T1000 (cell line): ENCODE measurements around the gene SETDB2.

Experiments used
- DNase-seq: peaks from one replicate; lab custom pipeline; 2025; ENCODE audit warnings: mixed read lengths; lab: John Stamatoyannopoulos, UW

SETDB2 gene

DNA sequence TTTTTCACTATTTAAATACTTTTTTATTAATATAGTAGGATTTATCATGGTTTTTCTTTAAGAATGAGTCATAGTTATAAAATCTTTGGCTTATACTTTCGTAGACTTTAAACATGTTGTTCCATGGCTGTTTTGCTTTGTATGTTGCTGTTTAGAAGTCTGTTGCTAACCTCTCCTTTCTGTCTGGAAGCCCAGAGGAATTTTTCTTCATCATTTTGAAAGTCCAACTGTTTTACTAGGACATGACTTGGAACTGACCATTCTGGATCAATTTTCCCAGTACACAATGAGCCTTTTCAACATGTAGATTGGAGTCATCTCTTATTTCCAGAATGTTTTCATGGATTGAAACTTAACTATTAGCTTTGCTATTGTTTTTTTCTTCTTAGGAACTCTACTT, 8.1 kb upstream of the SETDB2 start:
- DNase-seq, result no peak

DNA sequence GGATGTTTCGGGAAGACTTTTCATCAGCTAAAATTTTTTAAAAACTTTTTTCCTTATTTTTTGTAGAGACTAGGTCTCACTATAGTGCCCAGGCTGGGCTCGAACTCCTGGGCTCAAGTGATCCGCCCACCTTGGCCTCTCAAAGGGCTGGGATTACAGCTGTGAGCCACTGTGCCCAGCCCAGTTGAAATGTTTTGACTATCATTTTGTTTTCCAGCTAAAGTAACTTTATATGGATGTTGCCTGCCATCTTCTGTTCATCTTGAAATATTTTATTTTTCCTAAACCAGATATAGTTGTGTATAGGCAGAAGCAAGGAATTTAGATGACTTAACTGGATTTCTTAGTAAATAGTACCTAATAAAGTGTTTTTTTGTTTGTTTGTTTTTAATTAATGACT, 7.2 kb upstream of the SETDB2 start:
- no peak for DNase-seq

DNA sequence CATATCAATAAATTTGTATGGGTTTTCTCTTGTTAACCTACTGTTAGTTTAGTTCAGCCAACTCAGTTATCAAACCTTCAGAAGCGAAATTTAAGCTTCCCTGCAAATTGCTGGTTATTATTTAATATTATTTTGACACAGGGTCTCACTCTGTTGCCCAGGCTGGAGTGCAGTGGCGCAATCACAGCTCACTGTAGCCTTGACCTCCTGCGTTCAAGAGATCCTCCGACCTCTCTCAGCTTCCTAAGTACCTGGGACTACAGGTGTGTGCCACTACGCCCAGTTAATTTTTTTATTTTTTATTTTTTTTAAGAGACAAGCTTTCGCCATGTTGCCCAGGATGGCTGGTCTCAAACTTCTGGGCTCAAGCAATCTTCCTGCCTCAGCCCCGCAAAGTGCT, 6.4 kb upstream of the SETDB2 start:
- no peak for DNase-seq

DNA sequence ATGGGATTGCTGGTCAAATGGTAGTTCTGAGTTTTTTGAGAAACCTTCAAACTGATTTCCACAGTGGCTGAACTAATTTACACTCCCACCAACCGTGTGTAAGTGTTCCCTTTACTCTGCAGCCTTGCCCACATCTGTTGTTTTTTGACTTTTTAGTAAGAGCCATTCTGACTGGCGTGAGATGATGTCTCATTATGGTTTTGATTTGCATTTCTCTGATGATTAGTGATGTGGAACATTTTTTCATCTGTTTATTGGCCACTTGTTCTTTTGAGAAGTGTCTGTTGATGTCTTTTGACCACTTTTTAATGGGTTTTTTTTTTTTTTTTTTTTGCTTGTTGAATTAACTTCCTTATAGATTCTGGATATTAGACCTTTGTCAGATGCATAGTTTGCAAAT, 4.5 kb upstream of the SETDB2 start:
- DNase-seq, result no peak

DNA sequence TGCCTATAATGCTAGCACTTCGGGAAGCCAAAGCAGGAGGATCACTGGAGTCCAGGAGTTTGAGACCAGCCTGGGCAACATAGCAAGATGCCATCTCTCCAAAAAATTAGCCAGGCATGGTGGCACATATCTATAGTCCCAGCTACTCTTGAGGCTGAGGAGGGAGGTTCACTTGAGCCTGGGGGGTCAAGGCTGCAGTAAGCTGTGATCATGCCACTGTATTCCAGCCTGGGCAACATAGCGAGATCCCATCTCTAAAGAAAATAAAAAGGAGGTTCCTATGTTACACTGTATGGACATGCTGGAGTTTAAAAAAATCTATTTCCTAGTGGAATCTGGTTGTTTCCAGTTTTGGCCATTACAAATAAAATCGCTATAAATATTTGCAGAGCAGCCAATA, 2.8 kb upstream of the SETDB2 start:
- no peak for DNase-seq

DNA sequence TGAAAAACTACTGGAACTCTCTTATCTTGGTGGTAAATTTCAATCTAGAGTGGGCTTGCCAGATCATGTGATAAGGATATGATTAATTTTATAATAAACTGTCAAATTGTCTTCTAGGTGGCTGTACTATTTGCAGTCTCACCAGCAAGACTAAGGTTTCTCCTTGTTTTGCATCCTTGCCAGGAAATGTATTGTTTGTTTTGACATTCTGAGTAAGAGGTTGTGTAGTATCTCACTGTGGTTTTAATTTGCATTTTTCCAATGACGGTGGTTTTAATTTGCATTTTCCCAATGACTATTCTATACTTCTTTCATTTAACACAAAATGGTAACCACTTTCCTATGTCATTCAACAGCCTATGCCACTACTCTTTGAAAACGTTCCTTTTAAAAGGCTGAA, 2.2 kb upstream of the SETDB2 start:
- no peak for DNase-seq

DNA sequence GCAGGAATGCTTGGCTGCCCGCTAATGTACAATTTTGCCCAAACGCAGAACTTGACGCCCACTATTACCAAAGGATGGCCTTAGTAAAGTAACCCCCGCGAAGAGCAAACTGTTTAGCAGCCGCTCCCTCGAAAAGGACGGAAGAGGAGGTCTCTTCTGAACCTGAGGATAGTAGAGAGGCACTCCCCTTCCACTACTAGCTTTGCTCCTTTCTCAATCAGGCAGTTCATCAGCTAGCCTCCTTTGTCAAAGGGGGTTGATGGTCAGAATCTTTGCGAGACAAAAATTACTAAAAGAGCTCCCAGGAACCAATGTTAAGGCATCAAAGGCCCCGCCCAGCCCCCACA, 744 bp upstream of the SETDB2 start:
- no peak for DNase-seq

DNA sequence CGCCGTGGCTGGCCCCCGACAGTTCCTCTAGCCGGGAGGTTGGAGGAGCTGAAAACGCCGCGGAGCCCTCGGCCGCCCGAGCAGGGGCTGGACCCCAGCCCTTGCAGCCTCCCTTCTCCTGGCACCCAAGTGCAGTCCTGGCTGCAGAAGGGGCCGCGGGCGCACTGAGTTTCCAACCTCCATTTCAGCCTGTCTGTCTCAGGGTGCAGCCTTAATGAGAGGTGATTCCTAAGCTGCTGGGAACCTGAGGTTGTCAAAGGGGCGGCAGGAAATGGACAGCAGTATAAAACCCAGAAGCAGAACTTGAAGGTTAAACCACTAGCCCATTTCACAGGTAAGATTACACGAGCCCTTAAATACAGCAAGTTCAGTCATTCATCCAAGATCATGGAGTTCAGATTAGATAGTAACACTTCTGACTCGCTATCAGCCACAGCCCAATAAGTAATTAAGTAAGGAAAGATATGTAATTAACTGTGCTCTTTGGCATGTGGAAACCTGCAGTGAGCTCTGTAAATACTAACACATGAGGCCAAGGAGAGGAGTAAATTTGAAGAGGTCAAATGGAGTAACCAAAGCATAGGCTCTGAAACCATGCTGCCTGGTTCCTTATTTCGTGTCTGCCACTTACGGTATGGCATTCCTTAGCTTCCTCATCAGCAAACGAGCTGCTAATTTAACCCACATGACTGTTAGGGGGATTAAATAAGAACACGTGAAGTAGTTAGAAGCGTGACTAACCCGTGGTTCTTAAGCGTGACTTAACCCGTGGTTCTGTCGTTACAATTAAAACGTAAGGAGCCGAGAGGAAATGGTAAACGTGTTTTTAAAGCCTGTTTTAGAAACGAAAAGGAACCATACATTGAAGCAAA, 686 bp downstream of the SETDB2 start:
- no peak for DNase-seq

DNA sequence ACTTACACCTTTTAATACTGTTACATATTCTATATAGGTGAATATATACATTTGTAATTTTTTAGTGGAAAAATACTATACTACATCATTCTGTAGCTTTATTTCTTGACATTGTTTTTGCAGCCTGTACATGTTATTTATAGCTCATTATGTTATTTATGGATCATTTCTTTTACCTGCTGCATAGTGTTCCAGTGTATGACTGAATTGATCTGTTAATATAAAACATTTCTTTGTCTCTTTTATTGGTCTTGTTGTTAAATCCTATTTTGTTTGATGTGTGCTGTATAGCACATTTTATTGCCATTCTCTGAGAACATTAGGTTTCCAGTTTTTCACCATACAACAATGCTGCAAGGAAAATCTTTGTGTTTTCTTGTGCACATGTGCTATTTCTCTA, 2.4 kb downstream of the SETDB2 start:
- no peak for DNase-seq

DNA sequence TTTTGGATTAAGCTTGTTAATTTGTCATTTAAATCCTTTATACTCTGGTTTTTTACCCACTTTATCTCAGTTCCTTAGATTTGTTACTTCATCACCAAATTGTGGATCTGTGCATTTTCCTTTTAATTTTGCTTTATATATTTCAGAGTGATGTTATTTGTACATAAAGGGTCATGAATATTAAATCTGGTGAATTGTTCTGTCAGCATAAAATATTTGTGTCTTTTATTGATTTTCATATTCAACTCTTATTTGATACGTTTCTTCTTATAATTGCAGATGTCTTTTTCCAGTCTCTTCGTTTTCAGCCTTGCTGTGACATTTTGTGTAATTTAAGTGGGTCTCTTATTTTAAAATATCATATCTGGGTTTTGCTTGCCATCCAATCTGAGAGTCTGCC, 4.7 kb downstream of the SETDB2 start:
- DNase-seq, result no peak

DNA sequence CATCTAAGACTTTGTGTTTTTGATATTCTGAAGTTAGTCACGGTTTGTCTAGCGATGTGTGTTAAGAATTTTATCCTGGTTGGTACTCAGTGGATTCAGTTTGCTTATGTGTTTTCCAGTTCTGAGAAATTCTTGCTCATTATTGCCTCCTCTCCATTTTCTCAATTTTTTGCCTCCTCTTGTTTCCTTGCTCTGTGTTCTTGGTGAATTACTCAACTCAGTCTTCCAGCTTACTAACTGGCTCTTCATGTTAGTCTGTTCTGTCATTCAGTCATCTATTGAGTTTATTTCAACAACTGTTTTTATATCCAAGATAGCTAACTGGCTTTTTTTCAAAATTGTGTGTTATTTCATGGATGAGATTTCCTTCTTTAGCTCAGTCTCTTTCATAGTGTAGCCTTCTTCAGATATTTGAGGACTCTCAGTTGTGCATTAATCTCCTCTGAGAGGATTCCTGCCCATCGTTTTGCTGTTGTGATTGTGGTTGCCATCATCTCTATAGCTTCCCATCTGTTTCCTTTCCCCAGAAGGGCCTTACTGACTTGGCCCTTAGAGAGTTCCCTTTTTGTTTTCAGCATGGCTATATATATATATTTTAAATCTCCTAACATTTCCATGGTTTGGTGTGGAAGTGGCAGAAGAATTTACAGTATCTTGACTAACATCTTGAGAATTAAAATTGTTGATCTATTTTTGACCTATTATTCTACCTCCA, 6.2 kb downstream of the SETDB2 start:
- no peak for DNase-seq

DNA sequence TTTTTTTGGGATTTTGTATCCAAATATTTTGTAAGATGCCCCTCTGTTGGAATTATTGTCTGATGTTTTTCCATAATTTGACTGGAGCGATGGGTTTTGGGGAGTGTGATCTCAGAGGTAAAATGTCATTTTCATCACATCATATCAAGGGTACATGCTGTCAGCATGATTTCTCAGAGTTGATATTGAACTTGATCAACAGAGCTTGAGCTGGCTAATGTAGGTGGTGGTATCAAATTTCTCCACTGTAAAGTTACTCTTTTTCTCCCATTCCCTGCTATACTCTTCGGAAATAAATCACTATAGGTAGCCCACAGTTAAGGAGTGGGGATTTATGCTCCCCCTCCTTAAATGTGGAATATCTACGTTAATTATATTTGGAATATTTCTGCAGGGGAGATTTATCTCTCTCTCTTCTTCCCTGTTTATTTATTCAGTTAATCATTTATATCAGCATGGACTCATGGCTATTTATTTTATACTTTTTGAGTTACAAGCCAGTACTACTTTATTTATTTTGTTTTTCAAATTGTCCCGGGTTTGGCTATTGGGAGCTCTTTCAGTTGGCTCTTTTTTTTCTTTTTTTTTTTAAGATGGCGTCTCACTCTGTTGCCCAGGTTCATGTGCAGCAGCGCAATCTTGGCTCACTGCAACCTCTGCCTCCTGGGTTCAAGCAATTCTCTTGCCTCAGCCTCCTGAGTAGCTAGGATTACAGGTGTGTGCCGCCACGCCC, 8.8 kb downstream of the SETDB2 start:
- DNase-seq, result no peak

DNA sequence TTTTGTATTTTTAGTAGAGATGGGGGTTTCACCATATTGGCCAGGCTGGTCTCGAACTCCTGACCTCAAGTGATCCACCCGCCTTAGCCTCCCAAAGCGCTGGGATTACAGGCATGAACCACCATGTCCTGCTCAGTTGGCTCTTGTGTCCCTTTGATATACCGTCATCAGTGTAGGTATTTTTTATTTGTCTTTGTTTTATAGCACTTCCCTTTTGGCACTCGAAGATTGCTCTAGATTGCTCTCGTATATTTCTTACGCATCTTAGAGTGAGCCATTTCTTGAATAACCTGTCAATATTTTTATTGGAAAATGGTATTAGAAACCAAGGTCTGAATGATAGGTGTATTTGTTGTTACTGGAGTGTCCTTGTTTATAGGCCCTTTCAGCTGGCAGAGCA, 9.4 kb downstream of the SETDB2 start:
- no peak for DNase-seq

DNA sequence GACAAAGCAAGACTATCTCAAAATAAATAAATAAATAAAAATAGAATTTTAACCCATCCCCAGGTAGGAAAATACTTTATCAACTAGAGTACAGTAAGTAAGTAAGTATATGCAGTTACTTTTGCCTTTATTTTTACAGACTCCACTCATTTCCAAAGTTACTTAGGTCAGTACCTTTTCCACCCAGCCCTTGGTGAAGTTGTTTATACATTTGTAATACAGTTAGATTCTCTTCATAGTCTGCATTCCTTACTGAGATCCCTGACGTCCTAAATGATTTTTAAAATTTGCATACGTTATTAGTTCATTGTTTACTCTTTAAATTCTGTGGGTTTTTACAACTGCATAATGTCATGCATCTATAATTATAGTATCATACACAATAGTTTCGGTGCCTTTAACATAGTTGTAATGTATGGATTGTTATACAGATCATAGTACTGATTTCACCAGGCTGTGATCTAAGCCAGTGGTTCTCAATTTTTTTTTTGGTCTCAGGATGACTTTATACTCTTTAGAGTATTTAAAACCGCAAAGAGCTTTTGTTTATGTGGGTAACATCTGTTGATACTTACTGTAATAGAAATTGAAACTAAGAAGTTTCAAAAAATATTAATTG, 10.4 kb downstream of the SETDB2 start:
- DNase-seq, result no peak

DNA sequence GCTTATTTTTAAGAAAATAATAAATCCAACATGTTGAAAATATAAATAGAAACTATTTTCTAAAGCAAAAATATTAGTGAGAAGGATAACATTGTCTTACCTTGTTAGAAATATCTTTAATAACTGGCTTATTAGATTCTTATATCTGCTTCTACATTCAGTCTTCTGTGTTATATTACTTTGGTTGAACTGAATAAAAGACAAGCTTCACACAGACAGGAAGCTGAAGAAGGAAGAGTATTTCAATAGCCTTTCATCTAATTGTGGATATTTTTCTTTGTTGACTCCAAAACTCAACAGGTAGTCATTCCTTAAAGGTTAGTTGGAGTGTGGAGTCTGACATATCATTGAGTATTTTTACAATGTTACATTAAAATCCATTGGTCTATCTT, 10.9 kb downstream of the SETDB2 start:
- no peak for DNase-seq

DNA sequence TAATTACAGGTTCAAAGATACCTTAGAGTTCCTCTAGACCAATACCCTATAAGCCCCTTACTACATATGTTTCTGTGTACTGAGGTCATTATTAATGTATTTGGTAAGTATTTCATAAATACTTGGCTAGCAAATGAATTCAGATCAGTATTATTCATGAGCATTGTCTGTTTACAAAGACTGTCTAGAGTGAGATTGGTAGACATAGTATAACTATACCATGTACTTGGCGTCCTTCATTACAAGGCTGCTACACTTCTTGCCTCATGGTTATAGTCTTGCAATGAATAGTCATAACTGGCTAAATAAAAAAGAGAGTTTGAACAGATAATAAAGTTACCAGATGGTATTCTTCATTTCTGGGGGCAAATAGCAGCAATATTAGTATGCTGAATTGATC, 12.1 kb downstream of the SETDB2 start:
- no peak for DNase-seq

DNA sequence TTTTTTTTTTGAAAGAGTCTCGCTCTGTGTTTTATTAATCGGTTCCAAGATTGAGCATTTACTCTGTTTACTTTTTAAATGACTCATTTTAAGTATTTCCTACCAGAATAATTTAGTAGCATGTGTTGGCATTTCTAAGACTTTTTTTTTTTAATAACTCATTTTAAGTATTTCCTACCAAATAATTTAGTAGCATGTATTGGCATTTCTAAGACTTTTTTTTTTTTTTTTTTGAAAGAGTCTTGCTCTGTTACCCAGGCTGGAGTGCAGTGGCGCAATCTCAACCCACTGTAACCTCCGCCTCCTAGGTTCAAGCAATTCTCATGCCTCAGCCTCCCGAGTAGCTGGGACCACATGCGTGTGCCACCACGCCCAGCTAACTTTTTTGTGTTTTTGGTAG, 13.1 kb downstream of the SETDB2 start:
- no peak for DNase-seq

DNA sequence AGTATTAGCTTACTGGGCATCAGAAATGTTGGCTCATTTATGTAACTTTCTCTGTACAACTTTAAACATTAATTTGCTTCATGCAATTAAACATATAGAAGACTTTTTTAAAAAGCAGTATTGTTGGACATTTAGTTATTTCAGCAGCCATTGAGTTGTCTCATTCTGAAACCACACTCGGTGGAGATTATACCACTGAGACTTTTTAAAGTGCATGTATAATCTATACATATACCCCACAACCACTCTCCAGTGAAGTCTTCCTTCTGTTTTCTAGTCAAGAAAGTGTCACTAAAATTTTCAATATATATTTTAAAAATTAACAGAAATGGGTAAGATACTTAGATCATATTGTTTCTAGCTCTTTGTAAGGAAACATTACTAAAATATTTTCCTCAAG, 15.5 kb downstream of the SETDB2 start:
- no peak for DNase-seq

DNA sequence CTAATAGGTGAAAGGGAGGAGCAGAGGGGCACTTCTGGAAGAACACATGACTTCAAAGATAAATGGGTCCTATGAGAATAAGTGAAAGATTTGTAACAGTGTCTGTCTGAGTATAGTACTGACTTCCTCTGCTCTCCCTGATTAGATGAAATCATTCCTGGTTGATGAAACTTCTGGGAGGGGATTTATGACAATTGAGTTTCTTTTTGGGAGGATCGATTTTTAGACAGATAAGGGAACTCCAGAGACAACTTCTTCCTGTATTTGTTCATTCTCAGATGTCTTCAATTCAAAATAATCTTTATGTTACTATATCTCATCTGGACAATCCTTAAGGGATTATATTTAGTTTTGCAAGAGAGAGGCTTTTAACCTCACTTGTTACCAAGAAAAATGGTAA, 20.0 kb downstream of the SETDB2 start:
- no peak for DNase-seq

DNA sequence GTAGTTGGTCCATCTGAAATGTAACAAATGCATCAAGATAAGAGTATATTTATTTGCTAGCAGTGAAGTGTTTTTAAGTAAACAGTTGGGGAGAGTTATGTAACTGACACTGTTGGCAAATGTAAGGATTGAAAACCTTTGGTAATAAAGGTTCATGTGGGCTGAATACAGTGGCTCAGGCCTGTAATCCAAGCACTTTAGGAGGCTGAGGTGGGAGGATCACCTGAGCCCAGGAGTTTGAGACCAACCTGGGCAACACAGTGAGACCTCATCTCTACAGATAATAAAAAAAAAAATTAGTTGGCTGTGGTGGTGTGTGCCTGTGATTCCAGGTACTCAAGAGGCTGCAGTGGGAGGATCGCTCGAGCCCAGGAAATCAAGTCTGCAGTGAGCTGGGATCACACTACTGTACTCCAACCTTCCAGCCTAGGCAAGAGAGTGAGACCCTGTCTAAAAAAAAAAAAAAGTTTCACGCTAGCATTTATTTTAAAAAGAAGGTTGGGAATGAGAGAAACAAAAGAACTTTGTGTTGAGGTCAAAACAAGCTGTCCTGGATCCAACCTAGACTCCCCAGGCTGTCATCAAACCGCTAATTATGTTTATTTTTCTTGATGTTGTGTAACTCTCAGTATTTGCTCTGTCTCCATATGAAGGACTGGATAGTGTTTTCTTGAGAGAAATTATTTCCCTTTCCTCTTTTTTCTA, 20.7 kb downstream of the SETDB2 start:
- DNase-seq, result no peak

DNA sequence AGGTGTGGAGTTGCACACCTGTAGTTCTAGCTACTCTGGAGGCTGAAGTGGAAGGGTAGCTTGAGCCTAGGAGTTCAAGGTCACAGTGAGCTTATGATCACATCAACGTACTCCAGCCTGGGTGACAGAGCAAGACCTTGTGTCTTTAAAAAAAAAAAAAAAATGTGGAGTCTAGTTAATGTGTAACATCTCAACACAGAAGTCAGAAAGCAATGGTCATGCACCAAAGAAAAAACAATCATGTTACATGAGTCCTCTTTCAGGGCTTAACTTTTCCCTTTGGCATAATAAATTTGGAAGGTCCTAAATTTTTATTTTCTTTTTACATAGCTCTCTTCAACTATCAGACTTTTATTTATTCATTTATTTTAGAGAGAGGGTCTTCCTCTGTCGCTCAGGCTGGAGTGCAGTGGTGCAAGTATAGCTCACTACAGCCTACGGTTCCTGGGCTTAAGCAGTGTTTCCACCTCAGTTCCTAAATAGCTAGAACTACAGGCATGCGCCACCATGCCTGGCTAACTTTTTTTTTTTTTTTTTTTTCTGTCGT, 22.3 kb downstream of the SETDB2 start:
- DNase-seq, result no peak

DNA sequence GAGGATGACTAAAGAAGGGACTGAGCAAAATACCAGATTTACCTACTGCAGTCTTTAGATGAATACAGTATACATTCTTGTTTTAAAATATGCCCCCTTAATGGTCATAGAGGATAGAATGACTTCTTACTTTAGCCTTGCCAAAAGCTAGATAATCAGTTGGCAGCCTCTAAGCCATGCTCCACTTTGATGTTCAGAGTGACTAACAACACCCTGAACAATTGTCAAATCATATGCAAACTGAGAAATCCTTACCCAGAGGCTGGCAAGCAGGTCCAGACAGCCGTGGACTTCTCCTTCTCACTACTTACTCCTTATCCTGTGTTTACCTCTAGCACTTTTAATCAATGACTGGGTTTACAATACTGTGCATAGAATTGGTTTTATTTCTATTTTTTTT, 28.1 kb downstream of the SETDB2 start:
- DNase-seq, result no peak
